Gastrocnemius medialis (tissue), 4 donors: Measurements from ENCODE around the gene GNPAT.

Experiments used
- POLR2A ChIP-seq, 2 donors: fragments of 450-650 bp; IDR thresholded peaks; one replicate each; pipeline ENCODE4 v1.6.1; 2017; ENCODE audit warnings: antibody characterized with exemption in 2 of 2, mild to moderate bottlenecking in 2 of 2, moderate library complexity in 2 of 2
- TF ChIP-seq, protein P1 (sequence below), 5 experiments: fragments of 450-650 bp in 3 of 5; fragments of 200-600 bp in 2 of 5; sonication (generic) in 2 of 5; IDR thresholded peaks in 4 of 5; conservative IDR thresholded peaks in 1 of 5; 1 replicate in 4 of 5; 2 replicates in 1 of 5; pipeline ENCODE4 v1.5.1; 2016 to 2019; ENCODE audit warnings: antibody characterized with exemption in 5 of 5, mild to moderate bottlenecking in 3 of 5, moderate library complexity in 3 of 5

DNA sequence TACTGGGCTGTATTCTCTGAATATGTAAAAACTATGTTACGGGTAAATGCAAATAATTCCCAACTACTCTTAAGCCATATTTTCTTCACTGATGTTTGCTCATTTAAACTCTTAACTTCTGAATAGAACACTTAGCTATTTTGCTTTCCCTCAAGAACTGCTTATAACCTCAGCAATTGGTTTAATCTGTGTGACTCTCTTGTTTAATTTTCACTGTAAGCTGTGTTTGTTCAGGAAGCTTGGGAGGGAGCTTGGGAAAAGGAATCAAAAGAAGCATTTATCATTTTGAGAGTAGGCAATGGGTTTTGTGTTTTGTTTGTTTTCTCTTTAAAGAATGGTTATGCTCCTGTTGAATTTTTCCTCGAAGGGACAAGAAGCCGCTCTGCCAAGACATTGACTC lies 24.4 kb downstream of the GNPAT start:
- TF ChIP-seq, protein P1, sequence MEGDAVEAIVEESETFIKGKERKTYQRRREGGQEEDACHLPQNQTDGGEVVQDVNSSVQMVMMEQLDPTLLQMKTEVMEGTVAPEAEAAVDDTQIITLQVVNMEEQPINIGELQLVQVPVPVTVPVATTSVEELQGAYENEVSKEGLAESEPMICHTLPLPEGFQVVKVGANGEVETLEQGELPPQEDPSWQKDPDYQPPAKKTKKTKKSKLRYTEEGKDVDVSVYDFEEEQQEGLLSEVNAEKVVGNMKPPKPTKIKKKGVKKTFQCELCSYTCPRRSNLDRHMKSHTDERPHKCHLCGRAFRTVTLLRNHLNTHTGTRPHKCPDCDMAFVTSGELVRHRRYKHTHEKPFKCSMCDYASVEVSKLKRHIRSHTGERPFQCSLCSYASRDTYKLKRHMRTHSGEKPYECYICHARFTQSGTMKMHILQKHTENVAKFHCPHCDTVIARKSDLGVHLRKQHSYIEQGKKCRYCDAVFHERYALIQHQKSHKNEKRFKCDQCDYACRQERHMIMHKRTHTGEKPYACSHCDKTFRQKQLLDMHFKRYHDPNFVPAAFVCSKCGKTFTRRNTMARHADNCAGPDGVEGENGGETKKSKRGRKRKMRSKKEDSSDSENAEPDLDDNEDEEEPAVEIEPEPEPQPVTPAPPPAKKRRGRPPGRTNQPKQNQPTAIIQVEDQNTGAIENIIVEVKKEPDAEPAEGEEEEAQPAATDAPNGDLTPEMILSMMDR (IDR thresholded peaks at IDR 0.05 in 4 of 5, conservative IDR thresholded peaks at IDR 0.05 in 1 of 5) = no peak
- TF ChIP-seq POLR2A (IDR thresholded peaks at IDR 0.05) = no peak
